WTC11 (cell line): ENCODE results near the gene CHST3. TPM values are rescaled to one million over a fixed set of nuclear protein-coding genes. Genes with fewer than 3 reads are reported as not detected.

Experiments used
- ATAC-seq: fragments of 200-7000 bp; cut with Tn5 transposase; 2 replicates; pipeline ENCODE4 v1.10.0; 2021; ENCODE audit warnings: mild to moderate bottlenecking, moderate library complexity
- CTCF ChIA-PET: fragments of 300-600 bp; sonication (Branson Sonifier 250); formaldehyde crosslinking; loops from one replicate; lab custom pipeline; 2021; ENCODE audit warnings: antibody characterized with exemption; lab: Charles Lee
- POLR2A ChIA-PET: fragments of 350-600 bp; sonication (Branson Sonifier 250); formaldehyde crosslinking; loops from one replicate; lab custom pipeline; 2021; ENCODE audit warnings: antibody characterized with exemption; lab: Charles Lee
- DNase-seq: peaks from one replicate; pipeline ENCODE4 v3.0.0; 2021; ENCODE audit warnings: low spot score
- H3K27ac Mint-ChIP-seq: 2 replicates; pipeline ENCODE4 v1.8.0; 2021; ENCODE audit warnings: mixed read lengths
- H3K27me3 Mint-ChIP-seq: 2 replicates; pipeline ENCODE4 v1.8.0; 2021; ENCODE audit warnings: low read depth, mild to moderate bottlenecking, moderate library complexity, mixed read lengths
- H3K36me3 Mint-ChIP-seq: 2 replicates; pipeline ENCODE4 v1.8.0; 2021; ENCODE audit warnings: mixed read lengths
- H3K4me1 Mint-ChIP-seq: 2 replicates; pipeline ENCODE4 v1.8.0; 2022; ENCODE audit warnings: mixed read lengths
- H3K4me3 Mint-ChIP-seq: 2 replicates; pipeline ENCODE4 v1.8.0; 2021; ENCODE audit warnings: mild to moderate bottlenecking, moderate library complexity, mixed read lengths
- H3K9me3 Mint-ChIP-seq: 2 replicates; pipeline ENCODE4 v1.8.0; 2021; ENCODE audit warnings: mixed read lengths
- ARID4B ChIP-seq: sonication (generic); formaldehyde crosslinking; IDR thresholded peaks from 2 replicates; pipeline ENCODE4 v1.8.0; 2023; ENCODE audit warnings: missing genetic modification reagents, mild to moderate bottlenecking, borderline replicate concordance
- ATF1 ChIP-seq: sonication (generic); formaldehyde crosslinking; IDR thresholded peaks from 2 replicates; pipeline ENCODE4 v1.8.1; 2023; ENCODE audit warnings: mild to moderate bottlenecking, moderate library complexity, missing genetic modification reagents
- ATF2 ChIP-seq: sonication (generic); formaldehyde crosslinking; IDR thresholded peaks from 2 replicates; pipeline ENCODE4 v1.8.1; 2022; ENCODE audit warnings: low read depth, missing genetic modification reagents, borderline replicate concordance
- E2F1 ChIP-seq: sonication (generic); formaldehyde crosslinking; IDR thresholded peaks from 2 replicates; pipeline ENCODE4 v1.8.0; 2022; ENCODE audit warnings: mild to moderate bottlenecking, missing genetic modification reagents
- EMX1 ChIP-seq: fragments of 250-450 bp; sonication (Bioruptor Pico); IDR thresholded peaks from 2 replicates; pipeline ENCODE4 v1.8.0; 2021; ENCODE audit warnings: mild to moderate bottlenecking
- ETV6 ChIP-seq: sonication (generic); formaldehyde crosslinking; IDR thresholded peaks from 2 replicates; pipeline ENCODE4 v1.8.1; 2022; ENCODE audit warnings: mild to moderate bottlenecking, missing genetic modification reagents
- FOXJ3 ChIP-seq: sonication (generic); formaldehyde crosslinking; IDR thresholded peaks from 2 replicates; pipeline ENCODE4 v1.9.0; 2021; ENCODE audit warnings: missing genetic modification reagents, mild to moderate bottlenecking, borderline replicate concordance
- HMGA2 ChIP-seq: fragments of 250-450 bp; sonication (Bioruptor Pico); IDR thresholded peaks from 2 replicates; pipeline ENCODE4 v1.4.0; 2021; ENCODE audit warnings: mild to moderate bottlenecking, moderate library complexity
- HMGXB4 ChIP-seq: sonication (generic); formaldehyde crosslinking; IDR thresholded peaks from 2 replicates; pipeline ENCODE4 v1.8.1; 2023; ENCODE audit warnings: mild to moderate bottlenecking, moderate library complexity, missing genetic modification reagents
- JAZF1 ChIP-seq: fragments of 250-450 bp; sonication (Bioruptor Pico); IDR thresholded peaks from 2 replicates; pipeline ENCODE4 v1.9.0; 2021; ENCODE audit warnings: moderate library complexity, mild to moderate bottlenecking, inconsistent platforms
- MLX ChIP-seq: sonication (generic); formaldehyde crosslinking; IDR thresholded peaks from 2 replicates; pipeline ENCODE4 v1.8.1; 2023; ENCODE audit warnings: mild to moderate bottlenecking, missing genetic modification reagents, moderate library complexity
- MXD4 ChIP-seq: fragments of 250-450 bp; sonication (Bioruptor Pico); IDR thresholded peaks from 2 replicates; pipeline ENCODE4 v1.8.0; 2021; ENCODE audit warnings: mild to moderate bottlenecking, moderate library complexity, borderline replicate concordance
- NFATC4 ChIP-seq: fragments of 250-450 bp; sonication (Bioruptor Pico); IDR thresholded peaks from 2 replicates; pipeline ENCODE4 v1.9.0; 2021; ENCODE audit warnings: mild to moderate bottlenecking
- NFE2L1 ChIP-seq: sonication (generic); formaldehyde crosslinking; IDR thresholded peaks from 2 replicates; pipeline ENCODE4 v1.8.1; 2023; ENCODE audit warnings: missing genetic modification reagents
- NFYB ChIP-seq: sonication (generic); formaldehyde crosslinking; conservative IDR thresholded peaks from 2 replicates; pipeline ENCODE4 v1.8.0; 2022; ENCODE audit warnings: low read depth, missing genetic modification reagents
- NR3C1 ChIP-seq: sonication (generic); formaldehyde crosslinking; conservative IDR thresholded peaks from 2 replicates; pipeline ENCODE4 v1.8.1; 2023; ENCODE audit warnings: low read depth, mild to moderate bottlenecking, missing genetic modification reagents
- PRRX2 ChIP-seq: fragments of 250-450 bp; sonication (Bioruptor Pico); IDR thresholded peaks from 2 replicates; pipeline ENCODE4 v1.8.0; 2021; ENCODE audit warnings: mild to moderate bottlenecking
- TCF7 ChIP-seq: sonication (generic); formaldehyde crosslinking; IDR thresholded peaks from 2 replicates; pipeline ENCODE4 v1.8.0; 2022; ENCODE audit warnings: mild to moderate bottlenecking, low read depth, missing genetic modification reagents, moderate library complexity
- ZMAT4 ChIP-seq: fragments of 250-450 bp; sonication (Bioruptor Pico); IDR thresholded peaks from 2 replicates; pipeline ENCODE4 v1.9.0; 2021; ENCODE audit warnings: mild to moderate bottlenecking
- ZNF121 ChIP-seq: sonication (generic); formaldehyde crosslinking; IDR thresholded peaks from 2 replicates; pipeline ENCODE4 v1.8.0; 2023; ENCODE audit warnings: missing genetic modification reagents
- ZNF396 ChIP-seq: fragments of 250-450 bp; sonication (Bioruptor Pico); IDR thresholded peaks from 2 replicates; pipeline ENCODE4 v1.8.0; 2021; ENCODE audit warnings: mild to moderate bottlenecking, moderate library complexity, borderline replicate concordance
- ZNF512 ChIP-seq: sonication (generic); formaldehyde crosslinking; IDR thresholded peaks from 2 replicates; pipeline ENCODE4 v1.8.1; 2022; ENCODE audit warnings: missing genetic modification reagents, borderline replicate concordance
- total RNA-seq: library from RNA; stranded (reverse); gene quantifications from 3 replicates; pipeline ENCODE4 v1.2.3, GENCODE V29; 2021

CHST3 gene
- total RNA-seq, 1 experiment from 2014 or later: 7.0 TPM

GRCh38 chr10:71984126-71984808 lies 20.1 kb downstream of the CHST3 start:
- Mint-ChIP-seq H3K36me3 (peaks cover 5% of the 10 kb centered on the region; the same call in 1 of the 2 replicates), H3K4me3 (no peak overlapping the region), H3K27me3 (no peaks in the 10 kb centered on the region), H3K4me1 (peaks cover 19% of the 10 kb centered on the region), H3K27ac (no peak overlapping the region), H3K9me3 (peaks cover 9% of the 10 kb centered on the region)
- ChIA-PET POLR2A (no interaction called here), CTCF (interaction anchor here (0.9 to 3.5 kb wide), 7 partner anchors 11 to 88 kb away, joined by 3 to 18 read pairs (median 5); no protein-coding TSS in a partner anchor)
- no peak for TF ChIP-seq JAZF1 (CRISPR knock-in tag)
- TF ChIP-seq FOXJ3 (CRISPR knock-in tag): no peak
- no peak for TF ChIP-seq MXD4
- TF ChIP-seq ZMAT4: no peak
- no peak for TF ChIP-seq NFE2L1 (CRISPR knock-in tag)
- no peak for TF ChIP-seq EMX1
- no peak for TF ChIP-seq NFYB (CRISPR knock-in tag)
- TF ChIP-seq HMGA2 (CRISPR knock-in tag): no peak
- TF ChIP-seq PRRX2: no peak
- TF ChIP-seq ETV6: no peak
- TF ChIP-seq E2F1 (CRISPR knock-in tag): no peak
- TF ChIP-seq ATF1 (CRISPR knock-in tag): no peak
- TF ChIP-seq NR3C1: no peak
- no peak for TF ChIP-seq NFATC4 (CRISPR knock-in tag)
- TF ChIP-seq ZNF512: no peak
- no peak for TF ChIP-seq TCF7 (CRISPR knock-in tag)
- TF ChIP-seq MLX: no peak
- TF ChIP-seq ZNF121 (CRISPR knock-in tag): no peak
- no peak for DNase-seq
- no peak for ATAC-seq

- Mint-ChIP-seq H3K27ac (no peak overlapping the region), H3K4me3 (no peak overlapping the region), H3K36me3 (peaks cover 9% of the 10 kb centered on the region), H3K27me3 (no peaks in the 10 kb centered on the region), H3K9me3 (peaks cover 13% of the 10 kb centered on the region), H3K4me1 (peaks cover 12% of the 10 kb centered on the region)
- DNase-seq (no peak), ATAC-seq (no peak)
- ChIA-PET CTCF (interaction anchor here (0.9 to 3.5 kb wide), 6 partner anchors 9 to 89 kb away, joined by 3 to 18 read pairs (median 5); no protein-coding TSS in a partner anchor), POLR2A (no interaction called here)
- no peak for TF ChIP-seq ATF2 (CRISPR knock-in tag)
- no peak for TF ChIP-seq ARID4B (CRISPR knock-in tag)
- no peak for TF ChIP-seq ATF1 (CRISPR knock-in tag)
- no peak for TF ChIP-seq ZNF396 (CRISPR knock-in tag)
- TF ChIP-seq HMGXB4 (CRISPR knock-in tag): no peak
Measured at GRCh38 chr10:71984809-71985388, 20.7 kb downstream of the CHST3 start.
